ENCODE results near the gene RILPL1. TPM values are rescaled to one million over a fixed set of nuclear protein-coding genes. Genes with fewer than 3 reads are reported as not detected.

RILPL1 gene
- total and polyA plus RNA-seq, 2 donors (not counting 1 experiment from before 2014, with no cell fraction given), result 7.8 to 15.8 TPM

- Histone ChIP-seq H3K9me3 (ENCODE audit: control insufficient read depth, insufficient read depth, low read depth, low read length) (no peaks in the 10 kb centered on the region), H3K27me3 (ENCODE audit: control insufficient read depth, insufficient read depth, low read length) (no peaks in the 10 kb centered on the region), H3K9ac (ENCODE audit: insufficient read depth, low read length) (no peak overlapping the region), H3K4me1 (ENCODE audit: control insufficient read depth, extremely low read depth, insufficient read depth, low read length) (no peaks in the 10 kb centered on the region), H4K20me1 (ENCODE audit: control insufficient read depth, extremely low read depth, insufficient read depth, low read length) (no peaks in the 10 kb centered on the region), H2AFZ (ENCODE audit: low read length) (no peak overlapping the region), H3K27ac (ENCODE audit: insufficient read depth, low read length) (no peak overlapping the region), H3K79me2 (ENCODE audit: control insufficient read depth, insufficient read depth, low read length) (peaks cover 20% of the 10 kb centered on the region), H3K4me2 (ENCODE audit: extremely low read depth, insufficient read depth, low read length) (no peak overlapping the region), H3K4me3 (replicated peaks in 1 of 4; ENCODE audit: control extremely low read depth in 1 of 4, insufficient read depth in 1 of 4, low read depth in 3 of 4, low read length in 4 of 4) (no peak overlapping the region), H3K36me3 (ENCODE audit: control insufficient read depth, insufficient read depth, low read length) (peaks cover 2% of the 10 kb centered on the region)
- DNase-seq (ENCODE audit: low read depth in 2 of 2), result no peak
- TF ChIP-seq CTCF (conservative IDR thresholded peaks at IDR 0.05 in 1 of 2, IDR thresholded peaks at IDR 0.05 in 1 of 2; ENCODE audit: low read depth in 1 of 2, low read length in 2 of 2) (no peak), EZH2 (IDR thresholded peaks at IDR 0.05; ENCODE audit: low read length, missing control alignments) (no peak)
Measured at GRCh38 chr12:123530668-123531067, 2.9 kb downstream of the RILPL1 start.

- Histone ChIP-seq H3K36me3 (ENCODE audit: control insufficient read depth, insufficient read depth, low read length) (peaks cover 2% of the 10 kb centered on the region), H2AFZ (ENCODE audit: low read length) (no peak overlapping the region), H3K27me3 (ENCODE audit: control insufficient read depth, insufficient read depth, low read length) (no peaks in the 10 kb centered on the region), H3K27ac (ENCODE audit: insufficient read depth, low read length) (no peak overlapping the region), H3K9ac (ENCODE audit: insufficient read depth, low read length) (no peak overlapping the region), H3K4me3 (replicated peaks in 1 of 4; ENCODE audit: control extremely low read depth in 1 of 4, insufficient read depth in 1 of 4, low read depth in 3 of 4, low read length in 4 of 4) (no peak overlapping the region), H3K4me2 (ENCODE audit: extremely low read depth, insufficient read depth, low read length) (no peak overlapping the region), H4K20me1 (ENCODE audit: control insufficient read depth, extremely low read depth, insufficient read depth, low read length) (no peaks in the 10 kb centered on the region), H3K9me3 (ENCODE audit: control insufficient read depth, insufficient read depth, low read depth, low read length) (no peaks in the 10 kb centered on the region), H3K4me1 (ENCODE audit: control insufficient read depth, extremely low read depth, insufficient read depth, low read length) (no peaks in the 10 kb centered on the region), H3K79me2 (ENCODE audit: control insufficient read depth, insufficient read depth, low read length) (peaks cover 20% of the 10 kb centered on the region)
- no peak for DNase-seq (ENCODE audit: low read depth in 2 of 2)
- TF ChIP-seq CTCF (conservative IDR thresholded peaks at IDR 0.05 in 1 of 2, IDR thresholded peaks at IDR 0.05 in 1 of 2; ENCODE audit: low read depth in 1 of 2, low read length in 2 of 2) (no peak), EZH2 (IDR thresholded peaks at IDR 0.05; ENCODE audit: low read length, missing control alignments) (no peak)
Measured at GRCh38 chr12:123529686-123530085, 3.8 kb downstream of the RILPL1 start.

- Histone ChIP-seq H3K36me3 (ENCODE audit: control insufficient read depth, insufficient read depth, low read length) (peaks cover 2% of the 10 kb centered on the region), H3K4me3 (replicated peaks in 1 of 4; ENCODE audit: control extremely low read depth in 1 of 4, insufficient read depth in 1 of 4, low read depth in 3 of 4, low read length in 4 of 4) (no peak overlapping the region), H3K9ac (ENCODE audit: insufficient read depth, low read length) (no peak overlapping the region), H3K79me2 (ENCODE audit: control insufficient read depth, insufficient read depth, low read length) (peaks cover 20% of the 10 kb centered on the region), H3K4me1 (ENCODE audit: control insufficient read depth, extremely low read depth, insufficient read depth, low read length) (no peaks in the 10 kb centered on the region), H4K20me1 (ENCODE audit: control insufficient read depth, extremely low read depth, insufficient read depth, low read length) (no peaks in the 10 kb centered on the region), H3K27ac (ENCODE audit: insufficient read depth, low read length) (no peak overlapping the region), H3K27me3 (ENCODE audit: control insufficient read depth, insufficient read depth, low read length) (no peaks in the 10 kb centered on the region), H3K9me3 (ENCODE audit: control insufficient read depth, insufficient read depth, low read depth, low read length) (no peaks in the 10 kb centered on the region), H2AFZ (ENCODE audit: low read length) (no peak overlapping the region), H3K4me2 (ENCODE audit: extremely low read depth, insufficient read depth, low read length) (no peak overlapping the region)
- no peak for DNase-seq (ENCODE audit: low read depth in 2 of 2)
- no peak for TF ChIP-seq EZH2 (IDR thresholded peaks at IDR 0.05; ENCODE audit: low read length, missing control alignments)
- TF ChIP-seq CTCF (conservative IDR thresholded peaks at IDR 0.05 in 1 of 2, IDR thresholded peaks at IDR 0.05 in 1 of 2; ENCODE audit: low read depth in 1 of 2, low read length in 2 of 2), result no peak
Measured at GRCh38 chr12:123528858-123529257, 4.7 kb downstream of the RILPL1 start.

Measured in fibroblast of lung (primary cell).